Fibroblast of skin of right quadriceps (primary cell): Measurements from ENCODE around the gene PDCD1.

Source experiments
- DNase-seq: peaks from one replicate; pipeline ENCODE4 v3.0.0-alpha.2; 2013

Gene PDCD1

GRCh38 chr2:241895427-241895711, 36.7 kb upstream of the PDCD1 start:
- no peak for DNase-seq

- no peak for DNase-seq
These were observed 36.2 kb upstream of the PDCD1 start for GRCh38 chr2:241894681-241895426.

GRCh38 chr2:241894056-241894641, 35.5 kb upstream of the PDCD1 start:
- DNase-seq, result no peak

GRCh38 chr2:241893265-241893664, 34.6 kb upstream of the PDCD1 start:
- DNase-seq, result no peak

GRCh38 chr2:241892299-241893137, 33.8 kb upstream of the PDCD1 start:
- peak; percentile 35 for DNase-seq

GRCh38 chr2:241891988-241892298, 33.2 kb upstream of the PDCD1 start:
- no peak for DNase-seq

- no peak for DNase-seq
These were observed 32.8 kb upstream of the PDCD1 start for GRCh38 chr2:241891315-241891987.

GRCh38 chr2:241890524-241891235, 32.0 kb upstream of the PDCD1 start:
- no peak for DNase-seq

GRCh38 chr2:241888641-241889040, 29.9 kb upstream of the PDCD1 start:
- DNase-seq, result no peak

- no peak for DNase-seq
These were observed 29.3 kb upstream of the PDCD1 start for GRCh38 chr2:241887806-241888522.

GRCh38 chr2:241886840-241887447, 28.2 kb upstream of the PDCD1 start:
- DNase-seq, result no peak

GRCh38 chr2:241885946-241886643, 27.4 kb upstream of the PDCD1 start:
- DNase-seq, result no peak

GRCh38 chr2:241885291-241885945, 26.7 kb upstream of the PDCD1 start:
- no peak for DNase-seq

GRCh38 chr2:241884951-241885290, 26.2 kb upstream of the PDCD1 start:
- DNase-seq, result no peak

GRCh38 chr2:241882091-241882625, 23.5 kb upstream of the PDCD1 start:
- DNase-seq, result no peak

- no peak for DNase-seq
These were observed 21.8 kb upstream of the PDCD1 start for GRCh38 chr2:241880311-241881073.

GRCh38 chr2:241879326-241879725, 20.6 kb upstream of the PDCD1 start:
- DNase-seq, result no peak

GRCh38 chr2:241877989-241878970, 19.6 kb upstream of the PDCD1 start:
- peak; percentile 69 for DNase-seq
